Measurements from ENCODE around the gene CCDC47.

The CCDC47 gene

DNA sequence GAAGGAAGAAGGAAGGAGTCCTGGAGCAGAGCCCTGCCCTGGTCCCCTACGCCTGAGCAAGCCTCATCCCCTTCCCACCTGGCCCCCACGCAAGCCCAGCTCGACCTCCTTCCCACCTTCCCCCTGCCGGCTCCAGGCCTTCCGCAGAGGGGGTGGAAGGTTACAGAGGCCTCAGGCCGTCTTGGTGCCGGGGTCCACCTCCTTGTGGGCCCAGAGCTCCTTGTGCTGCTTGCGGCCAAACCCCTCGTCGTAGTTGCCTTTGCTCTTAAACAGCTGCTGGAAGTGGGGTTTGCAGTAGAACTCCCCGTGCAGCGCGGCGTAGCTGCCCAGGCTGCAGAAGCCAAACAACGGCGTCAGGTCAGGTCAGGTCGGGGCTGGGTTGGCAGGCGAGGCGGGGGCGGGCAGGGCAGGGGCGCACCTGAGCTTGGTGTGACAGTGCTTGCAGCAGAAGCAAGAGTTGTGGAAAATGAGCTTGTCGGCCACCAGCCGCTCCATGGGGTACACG lies 75.0 kb downstream of the CCDC47 start:
- no peak for DNase-seq (ENCODE audit: low spot score)

DNA sequence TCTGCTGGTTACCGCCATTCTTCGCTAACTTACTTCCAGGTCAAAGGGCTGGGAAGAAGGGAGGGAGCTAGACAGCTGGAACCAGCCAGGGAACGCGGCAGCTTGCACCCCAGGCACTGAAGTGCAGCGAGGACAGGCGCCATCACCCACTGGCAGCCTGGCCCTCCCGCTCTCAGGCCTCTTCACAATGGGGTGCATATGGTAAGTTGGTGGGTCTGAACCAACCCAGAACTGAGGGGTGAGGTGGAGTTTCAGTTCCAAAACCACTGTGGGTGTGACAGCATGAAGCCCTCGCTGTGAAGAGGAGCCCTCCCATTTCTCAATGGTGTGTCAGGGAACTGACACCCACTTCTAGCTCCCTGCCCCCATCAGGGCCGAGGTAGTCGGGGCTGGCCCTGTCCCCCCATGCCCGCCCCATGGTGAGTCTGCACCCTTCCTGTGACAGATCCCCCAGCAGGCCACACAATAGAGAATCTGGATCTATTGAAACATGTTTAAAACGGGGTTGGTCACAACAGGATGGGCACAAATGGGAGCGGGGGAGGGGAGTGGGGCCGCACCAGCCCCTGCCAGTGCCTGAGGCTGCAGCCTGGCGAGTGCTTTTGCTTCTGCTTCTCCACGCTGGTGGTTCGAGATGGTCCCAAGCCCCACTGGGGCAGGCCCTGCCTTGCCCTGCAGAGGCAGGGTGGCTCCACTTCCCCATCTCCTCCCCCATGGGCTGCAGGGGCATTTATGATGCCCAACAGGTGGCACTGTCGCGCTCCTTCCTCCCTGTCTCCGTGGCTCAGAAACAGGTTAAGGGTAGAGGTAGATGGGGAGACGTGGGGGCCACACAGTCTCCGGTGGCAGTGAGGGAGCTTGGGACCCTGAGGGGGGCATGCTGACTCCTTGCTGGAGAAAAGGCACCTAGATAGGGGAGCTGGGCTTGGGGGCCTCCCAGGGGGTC lies 75.8 kb downstream of the CCDC47 start:
- peak; percentile 56 for DNase-seq (ENCODE audit: low spot score)

DNA sequence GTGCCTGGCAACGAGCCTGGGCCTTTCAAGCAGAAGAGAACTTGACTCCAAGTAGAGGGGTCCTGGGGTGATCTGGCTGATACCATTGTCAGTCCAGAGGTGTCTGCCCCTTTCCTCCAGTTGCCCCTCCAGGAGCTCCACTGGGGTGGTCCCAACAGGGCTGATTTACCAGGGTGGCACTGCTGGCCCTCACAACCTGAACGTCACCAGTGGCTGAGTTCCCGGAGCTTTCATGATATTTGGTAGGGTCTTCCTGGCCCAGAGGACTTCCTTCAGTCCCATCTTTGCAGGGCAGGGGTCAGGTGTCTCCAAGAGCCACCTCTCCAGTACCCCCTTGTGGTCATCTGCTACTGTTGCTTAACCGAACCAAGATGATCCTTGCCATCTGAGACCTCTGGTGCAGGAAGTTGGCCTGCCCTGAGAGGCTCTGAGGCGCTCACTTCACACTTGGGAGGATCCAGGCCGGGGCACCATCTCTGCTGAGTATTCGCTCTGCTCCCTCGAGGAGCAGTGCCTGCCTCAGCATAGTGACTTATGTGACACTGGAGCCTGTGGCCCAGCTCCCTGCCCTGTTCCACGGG lies 76.9 kb downstream of the CCDC47 start:
- peak; percentile 56 for DNase-seq (ENCODE audit: low spot score)

DNA sequence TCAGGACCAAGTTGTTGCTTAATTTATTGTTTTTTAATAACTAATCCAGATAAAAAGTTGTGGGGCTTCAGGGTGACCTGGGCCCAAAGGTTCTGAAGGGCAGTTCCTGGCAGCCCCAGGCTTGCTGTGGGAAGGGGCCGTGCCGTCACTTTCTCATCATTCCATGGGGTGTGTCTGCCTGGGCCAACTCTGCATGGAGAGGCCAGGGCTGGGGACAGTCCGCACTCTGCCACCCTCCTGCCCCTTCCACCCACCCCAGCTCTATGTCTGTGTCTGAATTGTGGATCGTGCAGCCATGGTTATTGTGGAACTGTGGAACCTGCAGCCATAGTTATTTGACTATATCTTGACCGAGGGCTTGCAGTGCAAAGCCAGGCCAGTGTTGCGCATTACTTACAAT lies 77.5 kb downstream of the CCDC47 start:
- DNase-seq (ENCODE audit: low spot score), result no peak
